Ovary (tissue), 9 donors: ENCODE results near the gene MYBPC1. TPM values are rescaled to one million over a fixed set of nuclear protein-coding genes. Genes with fewer than 3 reads are reported as not detected.
"Not testable (repeated sequence)": the region's sequence is repeated elsewhere in the genome, so short reads cannot be mapped to it uniquely, and the experiment has no call there.

ENCODE experiments used
- DNase-seq, 5 donors: peaks; one replicate each; pipeline ENCODE4 v3.0.0-alpha.2; 2019 to 2020
- H3K27ac ChIP-seq, 2 donors: fragments of 200-600 bp; one replicate each; pipeline versions ENCODE4 v1.5.1 to v1.8.0; 2019 to 2022
- H3K27me3 ChIP-seq: fragments of 200-600 bp; one replicate; pipeline ENCODE4 v1.8.0; 2022
- H3K36me3 ChIP-seq: fragments of 200-600 bp; sonication (generic); one replicate; pipeline ENCODE4 v1.5.1; 2019
- H3K4me1 ChIP-seq: one replicate; pipeline ENCODE4 v1.8.1; 2013; ENCODE audit warnings: mild to moderate bottlenecking, moderate library complexity; ENCODE audit not compliant: insufficient read depth
- H3K4me3 ChIP-seq: fragments of 200-600 bp; sonication (generic); one replicate; pipeline ENCODE4 v1.5.1; 2017
- H3K9me3 ChIP-seq, 2 donors: fragments of 200-600 bp in 1 of 2; sonication (generic) in 1 of 2; one replicate each; pipeline versions ENCODE4 v1.5.1 to v1.8.1; 2013 to 2019; ENCODE audit warnings: mild to moderate bottlenecking in 1 of 2, moderate library complexity in 1 of 2
- EP300 ChIP-seq: sonication (generic); formaldehyde crosslinking; IDR thresholded peaks from one replicate; pipeline ENCODE4 v1.6.1; 2017; ENCODE audit warnings: antibody characterized with exemption
- POLR2A ChIP-seq: fragments of 450-650 bp; IDR thresholded peaks from one replicate; pipeline ENCODE4 v1.6.1; 2017; ENCODE audit warnings: antibody characterized with exemption, mild to moderate bottlenecking, moderate library complexity
- WGBS, 3 donors: extraction: QIAGEN DNeasy Blood & Tissue Kit in 1 of 3; methylation state at CpG; one replicate each; pipeline versions ENCODE4 v1.1.5 to v1.1.7; 2013 to 2017; 5-methylcytosine and 5-hydroxymethylcytosine counted together
- intact Hi-C, 4 donors: fragments of 100-400 bp; cut with DNase I; formaldehyde crosslinking; loops; one replicate each; pipeline versions ENCODE4 v1.11.0 to v1.15.1; 2022 to 2023
- polyA plus RNA-seq, 2 donors: library from polyadenylated mRNA; stranded (reverse); fragments of 200-250 nt in 1 of 2; fragments of 350-450 nt in 1 of 2; fragmentation: Illumina TruSeq in 1 of 2; extraction: RNeasy Lipid Tissue Mini Kit (QIAGEN cat#74804) in 1 of 2; gene quantifications; one replicate each; pipeline ENCODE4 v1.2.3, GENCODE V29; 2013 to 2014
- total RNA-seq, 7 donors: library from RNA; depleted of rRNA in 2 of 7; stranded (reverse); fragments of >200 nt in 2 of 7; fragmentation: NEBNext Ultra II Directional in 3 of 7; extraction: Animal tissue kit (Norgen Biotek cat#: 25700) in 3 of 7; gene quantifications; one replicate each; pipeline versions ENCODE4 v1.1.0 to v1.2.4, GENCODE V29; 2016 to 2023
- TF ChIP-seq, protein P1 (sequence below), 3 donors: fragments of 450-650 bp in 2 of 3; fragments of 200-600 bp in 1 of 3; IDR thresholded peaks; one replicate each; pipeline versions ENCODE4 v1.5.1 to v1.8.0; 2016 to 2022; ENCODE audit warnings: antibody characterized with exemption in 3 of 3, mild to moderate bottlenecking in 1 of 3
- donor health status: DM: no; HTN: no; CAD: no; lungs with moderate emphysema.
- donor health status: DM: no; HTN: no; CAD: no.
- donor health status: Bipolar disorder and iron deficiency.
- donor health status: DM: yes; HTN: yes; CAD: no.
- donor health status: DM: no; HTN: no; CAD: no.
- donor health status: DM: yes; HTN: yes; CAD: no.

The MYBPC1 gene
- total and polyA plus RNA-seq, 9 donors = 0.18 to 2.2 (median 0.92) TPM; not detected in 4

DNA sequence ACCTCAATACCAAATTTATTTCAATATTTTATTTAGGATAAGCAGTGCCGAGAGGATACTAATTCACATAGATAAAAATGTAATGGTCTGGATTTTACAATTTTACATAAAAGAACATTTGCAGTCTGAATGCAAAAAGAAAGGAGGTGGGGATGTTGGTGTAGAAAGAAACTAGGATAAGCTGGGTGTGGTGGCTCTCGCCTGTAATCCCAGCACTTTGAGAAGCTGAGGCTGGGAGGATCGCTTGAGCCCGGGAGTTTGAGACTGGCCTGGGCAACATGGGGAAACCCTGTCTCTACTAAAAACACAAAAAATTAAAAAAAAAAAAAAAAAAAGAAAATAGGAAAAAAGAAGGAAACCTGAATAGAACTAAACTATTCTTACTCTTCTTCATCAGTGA lies 127.6 kb downstream of the MYBPC1 start:
- DNase-seq = no peak
- no peaks in the 10 kb centered on the region for H3K9me3 ChIP-seq
- 96 to 97% (median 97%) methylated on average over 4 of the region's 4 CpGs for WGBS, 3 donors
- TF ChIP-seq, protein P1, sequence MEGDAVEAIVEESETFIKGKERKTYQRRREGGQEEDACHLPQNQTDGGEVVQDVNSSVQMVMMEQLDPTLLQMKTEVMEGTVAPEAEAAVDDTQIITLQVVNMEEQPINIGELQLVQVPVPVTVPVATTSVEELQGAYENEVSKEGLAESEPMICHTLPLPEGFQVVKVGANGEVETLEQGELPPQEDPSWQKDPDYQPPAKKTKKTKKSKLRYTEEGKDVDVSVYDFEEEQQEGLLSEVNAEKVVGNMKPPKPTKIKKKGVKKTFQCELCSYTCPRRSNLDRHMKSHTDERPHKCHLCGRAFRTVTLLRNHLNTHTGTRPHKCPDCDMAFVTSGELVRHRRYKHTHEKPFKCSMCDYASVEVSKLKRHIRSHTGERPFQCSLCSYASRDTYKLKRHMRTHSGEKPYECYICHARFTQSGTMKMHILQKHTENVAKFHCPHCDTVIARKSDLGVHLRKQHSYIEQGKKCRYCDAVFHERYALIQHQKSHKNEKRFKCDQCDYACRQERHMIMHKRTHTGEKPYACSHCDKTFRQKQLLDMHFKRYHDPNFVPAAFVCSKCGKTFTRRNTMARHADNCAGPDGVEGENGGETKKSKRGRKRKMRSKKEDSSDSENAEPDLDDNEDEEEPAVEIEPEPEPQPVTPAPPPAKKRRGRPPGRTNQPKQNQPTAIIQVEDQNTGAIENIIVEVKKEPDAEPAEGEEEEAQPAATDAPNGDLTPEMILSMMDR (IDR thresholded peaks at IDR 0.05) = no peak
- TF ChIP-seq EP300 (no peak), POLR2A (no peak)
- no peaks in the 10 kb centered on the region for H3K4me1 ChIP-seq
- no peak overlapping the region for H3K27ac ChIP-seq
- H3K4me3 ChIP-seq = no peak overlapping the region
- no peaks in the 10 kb centered on the region for H3K36me3 ChIP-seq
- H3K27me3 ChIP-seq = no peaks in the 10 kb centered on the region
- intact Hi-C loops = no loop called here

DNA sequence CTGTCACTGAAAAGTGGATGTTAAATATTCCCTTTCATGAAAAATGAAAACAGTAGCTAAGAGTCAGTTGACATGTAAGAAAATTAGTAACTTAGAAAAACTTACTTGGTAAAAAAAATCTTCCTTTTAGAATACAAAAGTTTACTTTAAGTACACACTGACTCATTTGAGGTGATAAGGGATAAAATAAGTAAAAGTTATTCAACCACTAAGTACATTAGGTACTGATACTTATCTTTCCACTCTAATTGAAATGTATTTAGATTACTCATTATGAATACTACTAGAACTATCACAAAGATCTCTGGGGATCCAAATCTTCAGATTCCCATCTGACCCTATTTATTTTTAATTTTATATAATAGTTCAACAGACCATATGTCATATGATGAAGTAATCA lies 132.3 kb downstream of the MYBPC1 start:
- Histone ChIP-seq H3K4me1 (no peaks in the 10 kb centered on the region), H3K4me3 (no peak overlapping the region), H3K9me3 (no peaks in the 10 kb centered on the region), H3K27me3 (no peaks in the 10 kb centered on the region), H3K27ac (no peak overlapping the region), H3K36me3 (no peaks in the 10 kb centered on the region)
- intact Hi-C loops = loop anchor here in 1 of 4 donors (1.0 kb wide), 1 partner anchor 9 kb away; no protein-coding TSS in a partner anchor
- DNase-seq = no peak
- TF ChIP-seq, protein P1 (IDR thresholded peaks at IDR 0.05) = no peak

DNA sequence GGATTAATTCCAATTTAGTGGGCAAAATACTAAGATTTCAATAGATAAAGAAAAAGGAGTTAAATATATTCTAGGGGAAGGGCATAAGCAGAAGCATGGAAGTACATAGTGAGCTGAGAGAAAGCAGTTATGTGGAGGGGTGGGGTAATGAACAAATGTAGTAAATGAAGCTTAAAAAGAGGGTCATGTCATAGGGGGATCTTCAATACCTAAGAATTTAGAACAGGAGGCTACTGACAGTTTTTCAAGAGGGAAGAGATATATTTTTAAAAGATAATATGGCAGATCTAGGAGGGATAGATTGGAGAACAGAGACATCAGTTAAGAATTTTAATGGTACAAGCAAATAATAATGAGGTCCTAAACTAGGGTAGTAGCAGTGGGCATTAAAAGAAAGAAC lies 135.1 kb downstream of the MYBPC1 start:
- Histone ChIP-seq H3K4me1 (no peaks in the 10 kb centered on the region), H3K4me3 (no peak overlapping the region), H3K36me3 (no peaks in the 10 kb centered on the region), H3K27ac (no peak overlapping the region), H3K27me3 (no peaks in the 10 kb centered on the region), H3K9me3 (no peaks in the 10 kb centered on the region)
- intact Hi-C loops = no loop called here
- TF ChIP-seq EP300 (no peak), POLR2A (no peak)
- TF ChIP-seq, protein P1 (IDR thresholded peaks at IDR 0.05) = no peak
- no peak for DNase-seq

DNA sequence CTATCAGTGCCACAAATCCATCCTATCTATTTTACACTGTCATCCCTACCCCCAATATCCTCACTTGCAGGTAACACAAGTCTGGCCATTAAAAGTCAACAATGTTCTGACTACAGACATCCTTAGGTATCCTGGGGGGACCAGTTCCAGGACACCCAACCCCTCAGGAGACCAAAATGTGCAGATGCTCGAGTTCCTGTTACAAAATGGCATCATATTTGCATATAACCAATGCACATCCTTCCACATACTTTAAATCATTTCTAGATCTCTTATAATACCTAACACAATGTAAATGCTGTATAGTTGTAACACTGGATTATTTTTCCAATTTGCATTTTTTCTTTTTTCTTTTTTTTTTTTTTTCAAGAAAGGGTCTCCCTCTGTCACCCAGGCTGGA lies 137.5 kb downstream of the MYBPC1 start:
- Histone ChIP-seq H3K36me3 (no peaks in the 10 kb centered on the region), H3K9me3 (no peaks in the 10 kb centered on the region), H3K4me1 (no peaks in the 10 kb centered on the region), H3K27ac (no peak overlapping the region), H3K27me3 (no peaks in the 10 kb centered on the region), H3K4me3 (no peak overlapping the region)
- WGBS, 3 donors = 91 to 100% (median 93%) methylated on average over 1 of the region's 1 CpG
- intact Hi-C loops = no loop called here
- no peak for DNase-seq
- TF ChIP-seq POLR2A = no peak
- no peak for TF ChIP-seq EP300

DNA sequence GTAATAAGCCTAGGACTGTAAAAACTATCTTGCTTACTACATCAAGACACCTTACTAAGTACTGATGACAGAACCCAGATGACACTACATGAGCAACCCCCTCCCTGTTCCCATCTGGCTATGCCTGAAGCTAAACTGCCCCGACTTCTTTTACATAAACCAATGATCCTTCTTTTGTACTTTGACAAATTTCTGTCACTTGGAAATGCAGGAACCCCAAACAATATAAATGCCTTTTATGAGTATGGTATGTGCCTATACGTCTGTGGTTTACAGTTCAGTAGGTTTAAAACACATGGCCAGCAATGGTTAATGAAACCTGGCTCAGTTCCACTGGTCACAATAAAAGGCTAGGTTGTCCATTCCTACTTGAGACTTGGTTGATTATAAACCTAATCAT lies 138.4 kb downstream of the MYBPC1 start:
- Histone ChIP-seq H3K27me3 (no peaks in the 10 kb centered on the region), H3K4me1 (no peaks in the 10 kb centered on the region), H3K27ac (no peak overlapping the region), H3K4me3 (no peak overlapping the region), H3K9me3 (no peaks in the 10 kb centered on the region), H3K36me3 (no peaks in the 10 kb centered on the region)
- 85 to 89% (median 89%) methylated on average over 2 of the region's 2 CpGs for WGBS, 3 donors
- no peak for DNase-seq
- TF ChIP-seq EP300 = no peak
- TF ChIP-seq POLR2A = no peak
- TF ChIP-seq, protein P1 (IDR thresholded peaks at IDR 0.05) = no peak
- intact Hi-C loops = no loop called here

DNA sequence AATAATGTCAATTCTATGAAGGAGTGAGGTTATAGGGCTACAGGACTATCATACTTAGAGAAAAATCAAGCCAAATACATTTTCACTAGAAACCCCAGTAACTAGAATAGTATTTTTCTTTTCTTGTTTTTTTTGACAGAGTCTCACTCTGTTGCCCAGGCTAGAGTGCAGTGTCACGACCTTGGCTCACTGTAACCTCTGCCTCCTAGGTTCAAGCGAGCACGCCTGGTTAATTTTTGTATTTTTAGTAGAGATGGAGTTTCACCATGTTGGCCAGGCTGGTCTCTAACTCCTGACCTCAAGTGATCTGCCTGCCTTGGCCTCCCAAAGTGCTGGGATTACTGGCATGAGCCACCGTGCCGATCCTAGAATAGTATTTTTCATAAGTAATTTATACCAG lies 139.7 kb downstream of the MYBPC1 start:
- H3K4me1 ChIP-seq, H3K9me3 ChIP-seq, intact Hi-C loops, H3K4me3 ChIP-seq, H3K27ac ChIP-seq, H3K36me3 ChIP-seq, DNase-seq, H3K27me3 ChIP-seq: not testable (repeated sequence)
- 89 to 95% (median 89%) methylated on average over 5 of the region's 5 CpGs for WGBS, 3 donors
